Fibroblast of lung (primary cell): ENCODE results near the gene ZC3HAV1L.

Experiments
- CTCF ChIP-seq, 2 donors: IDR thresholded peaks in 1 of 2; conservative IDR thresholded peaks in 1 of 2; 1 replicate in 1 of 2; 2 replicates in 1 of 2; pipeline ENCODE4 v1.5.1; 2011 to 2012; ENCODE audit warnings: low read length in 2 of 2, control low read depth in 1 of 2, inconsistent platforms in 1 of 2, low read depth in 1 of 2, mild to moderate bottlenecking in 1 of 2
- EZH2 ChIP-seq: IDR thresholded peaks from 2 replicates; pipeline ENCODE4 v1.5.1; 2012; ENCODE audit warnings: low read length, control low read depth, mild to moderate bottlenecking; ENCODE audit errors: missing control alignments

DNA sequence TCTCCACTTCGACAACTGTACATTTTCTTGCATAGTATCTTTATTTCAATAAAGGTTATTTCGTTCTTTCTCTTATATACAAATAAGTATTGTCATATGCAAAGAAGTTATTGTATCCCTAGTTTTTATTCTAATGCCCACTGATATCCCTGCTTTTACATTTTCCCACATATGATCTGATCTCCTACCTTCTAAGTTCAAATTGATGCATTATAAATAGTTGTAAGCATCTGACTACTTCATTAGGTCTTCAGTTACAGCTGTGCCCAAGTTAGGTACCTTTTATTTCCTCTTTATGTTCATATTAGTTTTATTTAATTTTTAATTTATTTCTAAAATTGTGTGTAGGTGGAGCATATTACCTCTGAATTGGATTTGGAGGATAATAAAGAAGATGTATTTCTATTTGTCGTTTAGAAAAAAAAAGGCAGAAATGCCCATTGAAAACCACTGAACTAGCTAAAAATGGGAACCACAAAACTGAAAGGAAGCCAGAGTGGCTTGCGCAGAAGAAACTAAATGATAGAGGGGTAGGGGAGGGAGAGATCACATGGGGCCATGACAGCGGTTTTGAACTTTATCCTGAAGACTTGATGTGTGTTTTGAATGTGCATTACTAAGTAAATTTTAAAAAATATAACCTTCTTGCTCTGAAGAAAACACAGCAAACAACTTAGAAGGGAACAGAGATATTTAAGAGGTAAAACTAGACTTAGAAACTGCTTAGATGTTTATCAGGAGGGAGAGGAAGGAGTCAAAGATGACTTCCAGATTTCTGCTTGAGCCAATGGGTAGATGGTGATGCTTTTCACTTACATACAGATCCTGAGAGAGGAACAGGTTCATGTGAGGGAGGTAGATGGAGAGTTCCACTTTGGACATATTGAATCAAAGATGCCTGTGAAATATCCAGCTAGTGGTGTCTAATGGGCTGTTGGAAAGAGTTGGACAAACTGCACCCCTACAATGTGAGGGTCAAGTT is 9.3 kb upstream of the ZC3HAV1L start:
- TF ChIP-seq CTCF (conservative IDR thresholded peaks at IDR 0.05 in 1 of 2, IDR thresholded peaks at IDR 0.05 in 1 of 2; ENCODE audit: low read depth in 1 of 2, low read length in 2 of 2) (no peak), EZH2 (no peak)
